HG02852 (cell line): ENCODE results near the gene VPS35L.

Experiments used
- ATAC-seq: cut with Tn5 transposase; IDR thresholded peaks from one replicate; pipeline ENCODE4 v1.9.1; 2021; ENCODE audit warnings: mild to moderate bottlenecking, moderate library complexity; ENCODE audit not compliant: unreplicated experiment

VPS35L gene

GRCh38 chr16:19743816-19744159 lies 188.3 kb downstream of the VPS35L start:
- no peak for ATAC-seq

DNA sequence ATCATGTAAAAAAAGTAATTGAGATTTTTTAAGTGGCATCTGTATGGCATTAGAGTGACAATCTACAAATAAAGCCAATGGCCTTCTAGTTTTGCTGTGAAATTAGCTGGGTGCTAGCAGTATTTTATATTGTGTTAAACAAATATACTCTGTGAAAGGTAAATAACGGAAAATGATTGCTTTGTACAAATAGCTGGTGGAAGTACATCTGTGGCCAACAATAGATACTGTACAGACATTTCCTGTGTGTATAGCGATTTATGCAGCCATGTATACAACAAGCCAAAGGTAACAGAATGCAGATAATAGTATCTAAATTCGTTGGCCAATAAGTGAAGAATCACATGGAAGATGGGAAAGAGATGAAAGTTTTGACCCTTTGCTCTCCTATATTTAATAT lies 189.2 kb downstream of the VPS35L start:
- ATAC-seq, result no peak

- ATAC-seq, result no peak
Measured at GRCh38 chr16:19745286-19746010, 189.9 kb downstream of the VPS35L start.

GRCh38 chr16:19746561-19746960 lies 191.1 kb downstream of the VPS35L start:
- no peak for ATAC-seq

DNA sequence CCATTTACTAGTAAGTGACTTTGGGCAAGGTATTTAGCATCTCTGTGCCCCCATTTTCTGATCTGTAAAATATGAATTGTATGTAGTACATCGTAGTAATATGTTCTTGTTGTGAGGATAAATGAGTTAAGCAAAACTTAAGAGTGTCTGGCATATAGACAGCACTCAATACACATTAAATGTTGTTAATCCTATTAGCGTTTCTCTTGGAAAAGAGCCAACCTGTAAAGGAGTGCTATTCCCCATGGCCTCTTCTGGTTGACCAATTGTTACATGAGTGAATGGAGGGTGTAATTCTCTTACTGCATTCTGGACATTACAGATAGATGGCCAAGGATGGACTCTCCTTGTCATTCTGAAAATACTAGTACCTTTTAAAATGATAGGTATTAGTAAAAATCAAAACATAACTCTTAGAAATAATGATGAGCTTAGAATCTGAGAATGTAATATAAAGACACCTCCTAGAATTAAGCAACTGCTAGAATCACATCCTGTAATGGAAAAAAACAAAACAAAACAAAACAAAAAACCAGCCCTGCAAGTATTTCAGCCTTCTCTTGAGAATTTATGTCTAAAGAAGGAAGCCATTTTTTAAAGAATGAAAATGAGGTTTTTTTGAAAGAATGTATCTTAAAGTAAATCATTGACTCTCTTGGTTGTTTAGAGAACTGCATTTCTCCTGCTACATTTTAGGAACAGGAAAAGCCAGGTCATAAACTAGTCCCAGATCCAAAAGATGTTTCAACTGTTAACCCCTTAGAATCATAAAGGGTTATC lies 193.1 kb downstream of the VPS35L start:
- ATAC-seq, result no peak

DNA sequence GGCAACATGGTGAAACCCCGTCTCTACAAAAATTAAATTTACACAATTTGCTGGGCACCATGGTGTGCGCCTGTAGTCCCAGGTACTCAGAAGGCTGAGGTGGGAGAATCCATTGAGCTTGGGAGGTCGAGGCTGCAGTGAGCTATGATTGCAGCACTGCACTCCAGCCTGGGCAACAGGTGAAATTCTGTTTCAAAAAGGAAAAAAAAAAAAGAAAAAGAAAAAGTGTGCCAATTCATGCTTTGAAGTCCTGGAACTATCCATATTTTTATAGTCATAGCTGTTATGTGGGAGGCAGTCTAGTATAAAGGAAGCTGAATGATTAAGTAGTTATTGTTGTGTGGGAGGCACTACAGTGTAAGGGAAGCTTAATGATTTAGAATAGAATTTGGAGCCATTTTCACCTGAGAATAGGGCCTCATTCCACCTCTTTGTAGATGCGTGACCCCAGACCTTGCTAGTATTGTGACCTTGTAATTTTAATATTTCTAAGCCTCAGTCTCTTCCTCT lies 194.1 kb downstream of the VPS35L start:
- no peak for ATAC-seq
